AG08396 (cell line): ENCODE results near the gene MBTD1.
A peak's percentile ranks its signal among the peaks of the same experiment; 100 is the strongest.
"Not testable (repeated sequence)": the region's sequence is repeated elsewhere in the genome, so short reads cannot be mapped to it uniquely, and the experiment has no call there.

Experiments
- DNase-seq: peaks from one replicate; pipeline ENCODE4 v3.0.0; 2012; ENCODE audit warnings: low spot score, mixed read lengths

Gene MBTD1

DNA sequence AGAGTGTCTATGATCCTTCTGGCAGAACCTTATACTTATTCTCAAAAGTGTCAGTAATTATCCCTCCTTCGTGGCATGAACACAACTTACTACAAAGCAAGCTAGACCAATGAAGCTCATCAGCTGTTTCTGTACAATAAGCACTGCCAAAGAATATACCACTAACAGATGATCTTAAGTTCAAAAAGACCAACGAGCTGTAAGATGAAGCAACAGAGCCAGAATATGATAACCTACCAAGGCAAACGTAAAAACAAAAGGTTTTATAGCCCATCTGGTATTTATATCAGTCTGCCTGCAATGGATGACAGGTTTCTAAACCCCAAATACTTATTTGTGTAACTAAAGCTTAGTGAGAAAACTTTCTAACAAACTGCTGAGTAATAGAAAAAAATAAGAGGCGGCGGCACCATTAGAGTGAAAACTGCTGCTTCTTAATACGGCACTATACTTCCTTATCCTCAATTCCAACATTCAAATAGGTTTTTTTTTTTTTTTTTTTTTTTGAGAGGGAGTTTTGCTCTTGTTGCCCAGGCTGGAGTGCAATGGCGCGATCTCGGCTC is 71.5 kb downstream of the MBTD1 start:
- no peak for DNase-seq

DNA sequence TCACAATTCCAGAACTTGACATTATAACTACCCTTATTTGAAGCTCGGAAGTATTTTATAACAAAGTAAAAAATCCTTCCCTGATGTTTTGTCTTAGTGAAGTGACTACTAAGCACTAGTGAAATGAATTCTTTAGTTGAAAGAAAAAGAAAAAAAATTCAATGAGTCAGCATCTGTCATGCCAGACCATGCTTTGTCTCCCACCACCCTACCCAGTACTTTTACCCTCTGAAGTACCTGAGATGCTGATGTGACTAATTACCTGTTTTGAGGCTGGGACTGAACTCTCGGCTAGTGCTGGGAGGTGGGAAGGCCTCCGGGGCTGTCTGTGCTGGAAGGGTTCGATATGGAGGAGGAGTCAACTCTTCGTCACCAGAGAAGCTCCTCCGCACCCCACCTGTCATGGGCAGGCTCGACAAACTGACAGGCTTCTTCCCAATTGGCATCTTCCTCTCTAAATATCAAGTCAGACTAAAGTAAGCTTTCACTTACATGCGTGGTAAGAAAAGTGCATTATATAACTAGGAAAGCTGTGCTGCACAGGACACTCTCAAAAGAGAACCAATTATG is 74.0 kb downstream of the MBTD1 start:
- DNase-seq = no peak

DNA sequence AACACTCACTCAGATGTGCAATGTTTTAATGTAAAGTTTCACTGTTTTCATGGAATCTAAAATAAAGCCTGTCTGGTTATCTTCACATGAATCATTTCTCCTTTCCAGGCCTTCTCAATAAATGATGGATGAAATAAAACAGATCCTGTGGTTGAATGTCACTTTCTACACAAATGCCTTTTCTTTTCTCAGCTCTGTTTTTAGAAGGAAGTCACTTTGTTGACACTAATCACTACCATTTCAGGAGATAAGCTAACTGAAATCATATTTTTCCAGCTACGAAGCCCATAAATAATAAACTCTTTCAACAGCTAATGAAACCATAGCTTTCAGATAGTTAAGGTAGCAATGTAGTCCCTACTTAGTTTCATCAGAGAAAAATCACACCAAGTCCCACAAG is 75.7 kb downstream of the MBTD1 start:
- no peak for DNase-seq

DNA sequence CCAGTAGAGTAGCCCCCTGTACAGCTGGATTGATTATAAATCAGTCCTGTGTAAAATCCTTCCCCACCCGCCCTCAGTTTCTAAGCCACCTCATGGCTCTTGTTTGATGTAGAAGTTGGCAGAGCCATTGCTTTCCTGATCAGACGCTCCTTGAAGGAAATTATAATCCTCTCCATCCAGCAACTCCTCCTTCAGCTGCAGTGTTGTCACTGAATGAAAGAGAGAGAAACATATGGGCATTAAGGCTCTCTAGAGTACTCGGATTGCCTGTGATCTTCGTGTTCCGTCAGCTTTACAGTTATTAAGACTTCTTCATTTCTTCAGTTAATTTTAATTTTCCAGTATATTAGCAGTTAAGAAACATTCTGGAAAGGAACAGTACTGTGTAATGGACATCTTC is 79.4 kb downstream of the MBTD1 start:
- no peak for DNase-seq

DNA sequence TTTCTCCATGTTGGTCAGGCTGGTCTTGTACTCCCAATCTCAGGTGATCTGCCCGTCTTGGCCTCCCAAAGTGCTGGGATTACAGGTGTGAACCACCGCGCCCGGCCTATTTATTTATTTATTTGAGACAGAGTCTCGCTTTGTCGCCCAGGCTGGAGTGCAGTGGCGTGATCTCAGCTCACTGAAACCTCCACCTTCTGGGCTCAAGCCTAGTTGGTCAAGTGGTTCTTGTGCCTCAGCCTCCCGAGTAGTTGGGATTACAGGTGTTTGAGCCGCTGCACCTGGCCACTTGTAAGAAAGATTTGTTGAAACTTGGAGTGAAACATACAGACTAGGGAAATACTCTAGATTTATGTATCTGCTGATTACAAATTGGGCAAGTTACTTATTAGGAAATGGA is 87.8 kb downstream of the MBTD1 start:
- not testable (repeated sequence) for DNase-seq

DNA sequence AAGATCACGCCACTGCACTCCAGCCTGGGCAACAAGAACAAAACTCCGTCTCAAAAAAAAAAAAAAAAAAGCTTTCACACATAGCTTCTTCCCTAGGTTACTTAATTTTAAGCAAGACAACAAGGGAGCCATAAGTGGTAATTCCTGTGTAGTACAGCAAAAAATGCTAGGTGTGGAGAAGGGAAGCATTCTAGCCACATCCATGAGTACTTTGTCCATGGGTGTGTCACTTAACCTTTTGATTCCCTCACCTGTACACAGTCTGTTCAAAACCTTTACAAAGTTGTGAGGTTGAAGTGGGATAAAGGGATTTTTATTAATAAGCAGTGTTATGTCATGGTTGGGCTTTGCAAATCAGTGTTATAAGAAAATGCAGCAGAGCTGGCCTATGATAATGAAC is 89.1 kb downstream of the MBTD1 start:
- DNase-seq = no peak

DNA sequence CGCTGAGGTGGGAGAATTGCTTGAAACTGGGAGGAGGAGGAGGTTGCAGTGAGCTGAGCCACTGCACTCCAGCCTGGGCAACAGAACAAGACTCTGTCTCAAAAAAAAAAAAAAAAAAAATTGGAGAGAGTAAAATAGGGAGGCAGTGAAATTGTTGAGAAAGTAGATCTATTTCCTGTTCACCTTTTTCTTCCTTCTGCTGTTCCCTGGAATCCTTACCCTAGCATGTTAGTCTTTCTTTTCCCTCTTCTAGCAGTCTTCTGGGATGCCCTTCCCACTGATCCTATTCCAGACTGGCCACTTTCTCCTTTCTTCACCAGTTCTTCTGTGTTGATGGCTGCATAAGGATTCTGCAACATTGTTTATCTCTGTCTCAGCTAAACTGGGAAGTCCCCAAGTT is 90.5 kb downstream of the MBTD1 start:
- DNase-seq = no peak

DNA sequence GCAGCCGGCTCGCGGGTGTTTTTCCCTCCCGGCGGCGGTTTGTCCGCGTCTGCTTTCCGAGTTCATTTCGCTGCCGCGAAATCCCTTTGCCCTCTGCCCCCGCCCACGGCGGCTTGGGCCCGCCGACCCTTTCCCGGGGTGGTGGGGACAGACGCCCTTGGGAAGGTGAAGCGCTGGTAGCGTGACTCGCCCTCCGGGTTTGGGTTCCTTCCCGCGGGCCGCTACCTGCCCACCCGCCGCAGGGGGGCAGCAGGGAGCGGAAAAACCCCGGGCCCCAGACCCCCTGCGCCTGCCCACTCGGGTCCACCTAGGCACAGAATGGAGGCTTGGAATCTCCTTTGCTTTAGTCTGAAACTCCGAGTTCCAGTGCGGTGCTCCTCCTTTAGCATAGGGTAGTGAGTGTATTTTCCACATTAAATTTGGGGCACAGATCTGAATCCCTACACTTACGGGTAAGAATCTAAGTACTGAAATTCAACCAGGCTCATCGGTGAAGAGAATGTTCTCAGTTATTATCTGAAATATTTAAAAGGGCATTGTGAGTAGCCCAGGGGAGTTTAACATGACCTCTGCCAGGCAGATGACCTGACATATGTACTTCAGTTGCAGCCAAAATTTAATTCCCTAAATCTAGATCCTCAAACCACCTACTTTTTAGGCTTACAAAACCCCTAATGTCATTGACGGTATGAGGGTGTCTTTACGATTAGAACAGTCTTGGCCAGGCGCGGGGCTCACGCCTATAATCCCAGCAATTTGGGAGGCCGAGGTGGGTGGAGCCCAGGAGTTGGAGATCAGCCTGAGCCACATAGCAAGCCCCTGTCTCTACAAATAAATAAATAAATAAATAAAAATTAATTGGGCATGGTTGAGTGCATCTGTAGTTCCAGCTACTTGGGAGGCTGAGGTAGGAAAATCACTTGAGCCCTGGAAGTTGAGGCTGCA is 92.6 kb downstream of the MBTD1 start:
- peak; percentile 89 for DNase-seq

DNA sequence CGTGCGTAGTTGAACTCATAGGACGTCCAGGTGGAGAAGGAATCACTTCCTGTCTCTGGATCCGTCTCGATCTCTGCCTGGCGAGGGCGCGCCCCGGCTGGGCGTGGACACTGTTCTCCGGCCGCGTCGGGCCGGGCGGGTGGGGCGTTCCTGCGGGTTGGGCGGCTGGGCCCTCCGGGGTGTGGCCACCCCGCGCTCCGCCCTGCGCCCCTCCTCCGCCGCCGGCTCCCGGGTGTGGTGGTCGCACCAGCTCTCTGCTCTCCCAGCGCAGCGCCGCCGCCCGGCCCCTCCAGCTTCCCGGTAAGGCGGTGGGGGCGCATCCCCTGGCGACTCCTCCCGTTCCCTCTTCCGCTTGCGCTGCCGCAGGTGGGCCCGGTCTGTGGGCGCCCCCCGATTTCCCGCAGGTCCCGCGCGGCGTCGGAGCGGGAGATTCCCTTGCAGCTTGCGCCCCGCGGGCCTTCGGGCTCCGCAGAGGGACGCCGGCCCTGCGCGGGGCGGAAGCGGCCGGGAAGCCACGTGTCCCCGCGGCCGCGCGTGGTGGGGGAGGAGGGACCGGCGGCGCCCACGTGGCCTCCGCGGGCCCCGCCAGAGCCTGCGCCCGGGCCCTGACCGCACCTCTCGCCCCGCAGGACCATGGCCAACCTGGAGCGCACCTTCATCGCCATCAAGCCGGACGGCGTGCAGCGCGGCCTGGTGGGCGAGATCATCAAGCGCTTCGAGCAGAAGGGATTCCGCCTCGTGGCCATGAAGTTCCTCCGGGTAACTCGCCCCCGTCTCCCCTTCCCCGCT is 93.5 kb downstream of the MBTD1 start, which contains the start of gene NME2:
NME2 (plus strand) TSS at position 214 of the 789 bp plus-strand sequence; CDS start at position 634, 420 bp downstream.
- DNase-seq = peak; percentile 97

DNA sequence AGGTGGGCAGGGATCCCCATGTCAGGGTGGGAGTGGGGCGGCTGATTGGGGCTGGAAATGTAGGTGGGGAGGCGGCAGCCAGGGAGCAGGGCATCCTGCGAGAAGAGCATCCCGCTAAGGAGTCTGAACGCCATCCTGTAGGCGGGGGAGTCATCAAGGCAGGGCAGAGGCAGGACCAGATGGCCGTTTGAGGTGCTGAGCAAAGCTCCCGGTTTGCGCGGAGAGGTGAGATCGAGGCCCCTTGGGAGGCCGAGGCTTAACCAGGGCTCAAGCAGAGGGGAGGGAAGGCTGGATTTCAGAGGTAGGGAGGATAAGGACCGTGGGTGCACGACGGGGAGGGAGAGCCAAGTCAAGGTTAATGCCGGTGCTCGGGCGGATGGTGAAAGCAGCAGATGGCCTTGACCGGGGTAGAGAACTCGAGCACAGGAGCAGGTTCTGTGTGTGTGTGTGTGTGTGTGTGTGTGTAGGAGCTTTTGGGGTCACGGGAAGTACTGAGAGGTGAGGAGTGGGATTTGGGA is 94.1 kb downstream of the MBTD1 start:
- peak; percentile 27 for DNase-seq

DNA sequence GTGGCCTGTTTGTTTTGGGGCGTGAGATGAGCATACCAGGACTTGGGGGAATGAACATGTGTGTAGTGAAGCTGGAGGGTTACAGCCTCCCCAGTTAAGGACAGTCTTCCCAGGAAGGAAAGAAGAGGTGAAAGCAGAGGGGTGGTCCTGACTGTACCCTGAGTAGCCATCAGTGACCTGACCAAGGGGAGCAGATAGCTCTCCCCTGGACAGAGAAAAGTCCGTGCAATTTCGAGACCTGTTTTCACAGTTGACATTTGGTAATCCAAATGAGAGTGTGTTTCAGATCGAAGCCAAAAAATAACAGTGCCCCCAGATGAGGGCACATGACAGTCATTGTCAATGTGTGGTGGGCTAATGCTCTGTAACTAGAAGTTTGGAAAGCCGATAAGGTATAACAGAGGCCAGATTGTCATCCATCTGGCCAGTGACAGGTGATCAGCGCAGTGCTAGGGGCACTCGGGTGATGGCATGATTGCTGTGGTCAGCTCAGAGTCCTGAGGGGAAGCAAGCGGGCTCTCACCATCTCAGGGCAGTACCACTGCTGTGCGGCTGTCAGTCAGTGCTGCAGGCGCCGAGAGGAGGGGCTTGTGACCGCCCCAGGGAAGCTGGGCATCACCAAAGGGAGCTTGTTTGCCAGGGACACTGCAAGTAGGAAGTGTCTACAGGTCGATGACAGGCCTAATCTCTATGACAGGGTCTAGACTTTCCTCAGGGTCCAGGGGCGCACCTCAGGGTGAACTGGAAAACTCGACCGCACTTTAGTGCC is 94.8 kb downstream of the MBTD1 start:
- no peak for DNase-seq

DNA sequence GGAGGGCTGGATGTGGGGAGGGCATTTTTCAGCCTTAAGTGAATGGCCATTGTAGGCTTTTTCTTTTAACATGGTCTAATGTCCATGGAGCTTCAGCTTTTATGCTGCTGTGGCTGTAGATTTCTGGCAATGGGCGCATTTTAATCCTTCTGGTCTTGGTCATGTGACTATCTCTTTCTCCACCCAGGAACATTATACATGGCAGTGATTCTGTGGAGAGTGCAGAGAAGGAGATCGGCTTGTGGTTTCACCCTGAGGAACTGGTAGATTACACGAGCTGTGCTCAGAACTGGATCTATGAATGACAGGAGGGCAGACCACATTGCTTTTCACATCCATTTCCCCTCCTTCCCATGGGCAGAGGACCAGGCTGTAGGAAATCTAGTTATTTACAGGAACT is 98.3 kb downstream of the MBTD1 start:
- DNase-seq = no peak

DNA sequence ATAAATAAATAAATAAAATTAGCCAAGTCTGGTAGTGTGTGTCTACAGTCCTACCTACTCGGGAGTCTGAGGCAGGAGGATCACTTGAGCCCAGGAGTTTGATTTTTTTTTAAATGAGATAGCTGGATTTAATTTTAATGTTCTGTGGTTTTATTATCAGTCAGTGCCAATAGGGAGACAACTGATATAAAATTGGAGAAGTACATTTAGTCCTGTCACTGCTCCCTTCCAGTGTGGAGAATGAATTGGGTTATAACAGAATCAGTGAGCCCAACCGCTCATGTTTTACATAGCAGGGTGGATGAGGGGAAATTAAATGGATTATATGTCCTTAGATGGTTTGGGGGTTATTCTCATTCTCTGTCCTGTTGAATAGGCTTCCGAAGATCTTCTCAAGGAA is 100.2 kb downstream of the MBTD1 start:
- no peak for DNase-seq

DNA sequence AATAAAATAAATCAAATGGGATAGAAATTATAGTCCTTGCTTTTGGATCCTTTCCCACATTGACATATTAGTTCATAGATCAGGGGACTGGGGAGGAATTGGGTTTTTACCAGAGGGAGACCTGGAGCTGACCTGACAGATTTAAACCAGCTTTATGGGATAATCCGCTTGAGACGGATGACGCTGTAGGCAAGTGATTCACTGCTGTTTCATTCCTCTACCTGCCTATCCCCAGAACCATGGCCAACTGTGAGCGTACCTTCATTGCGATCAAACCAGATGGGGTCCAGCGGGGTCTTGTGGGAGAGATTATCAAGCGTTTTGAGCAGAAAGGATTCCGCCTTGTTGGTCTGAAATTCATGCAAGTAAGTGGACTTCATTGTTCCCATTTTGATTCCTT is 104.4 kb downstream of the MBTD1 start:
- DNase-seq = no peak

DNA sequence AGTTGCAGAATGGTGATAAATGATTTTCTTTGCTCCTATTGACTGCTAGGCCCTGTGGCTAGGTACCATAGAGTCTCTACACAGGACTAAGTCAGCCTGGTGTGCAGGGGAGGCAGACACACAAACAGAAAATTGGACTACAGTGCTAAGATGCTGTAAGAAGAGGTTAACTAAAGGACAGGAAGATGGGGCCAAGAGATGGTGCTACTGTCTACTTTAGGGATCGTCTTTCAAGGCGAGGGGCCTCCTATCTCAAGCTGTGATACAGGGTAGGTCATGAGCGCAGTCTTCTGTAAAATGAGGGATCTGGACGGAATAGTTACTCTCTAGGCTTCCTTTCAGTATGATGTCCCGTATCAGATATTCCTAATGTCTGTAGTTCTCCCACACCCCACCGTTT is 105.7 kb downstream of the MBTD1 start:
- DNase-seq = no peak

DNA sequence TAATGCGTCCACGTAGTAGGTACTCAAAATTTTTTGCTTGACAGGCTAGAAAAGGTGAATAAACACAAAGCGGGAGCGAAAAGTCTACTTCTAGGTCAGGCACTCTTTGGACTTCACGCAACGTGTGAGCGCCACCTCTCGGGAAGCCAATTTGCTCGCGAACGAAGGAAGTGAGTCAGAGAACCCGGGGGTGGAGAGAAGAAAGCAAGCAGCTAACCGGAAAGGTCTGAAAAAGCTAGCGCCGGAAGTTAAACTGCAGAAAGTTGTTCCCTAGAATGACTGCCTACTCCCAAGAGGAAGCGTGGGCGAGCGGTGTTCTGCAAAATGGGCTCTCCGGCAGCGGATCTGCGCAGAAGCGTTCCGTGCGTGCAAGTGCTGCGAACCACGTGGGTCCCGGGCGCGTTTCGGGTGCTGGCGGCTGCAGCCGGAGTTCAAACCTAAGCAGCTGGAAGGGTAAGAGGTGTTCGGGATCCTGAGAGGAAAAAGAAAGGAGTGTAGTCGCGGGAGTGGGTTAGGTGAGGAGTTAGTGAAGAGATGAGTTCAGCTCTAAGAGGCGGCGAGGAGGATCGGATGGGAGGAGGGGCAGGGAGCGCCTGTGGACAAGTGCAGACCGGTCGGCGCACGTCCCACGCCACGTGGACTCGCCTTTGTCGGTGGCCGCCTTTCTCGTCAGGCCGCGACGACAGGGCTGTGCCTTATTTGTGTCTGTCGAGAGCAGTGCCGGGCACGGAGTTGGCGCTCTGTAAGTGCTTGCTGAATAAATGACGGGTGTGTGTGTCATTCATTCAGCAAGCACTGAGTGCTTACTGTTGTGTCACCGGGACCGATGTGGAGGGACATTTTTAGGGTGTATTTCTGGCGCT is 106.4 kb downstream of the MBTD1 start, which contains the start of gene NME1:
NME1 (plus strand) TSS at position 350 of the 863 bp plus-strand sequence. CDS start 2,096 bp downstream, outside the sequence.
- DNase-seq = peak; percentile 93

DNA sequence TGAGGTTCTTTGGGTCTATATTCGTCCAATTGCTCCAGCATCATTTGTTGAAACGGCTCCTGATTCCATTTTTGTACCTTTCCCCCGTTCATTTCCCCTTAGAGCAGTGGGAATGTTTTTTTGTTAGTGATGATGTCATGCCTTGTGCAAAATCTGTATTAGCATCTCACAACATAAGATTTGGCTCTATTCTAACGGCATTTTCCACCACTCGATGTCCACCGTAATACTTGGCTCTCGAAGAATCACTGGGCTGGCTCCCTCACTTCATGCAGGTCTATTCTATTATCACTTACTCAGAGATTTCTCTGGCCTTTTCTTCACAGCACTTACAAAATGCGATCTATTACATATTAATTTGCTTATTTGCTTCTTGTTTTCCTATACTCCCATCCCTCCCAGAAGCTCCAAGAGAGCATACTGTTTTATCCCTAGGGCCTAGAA is 107.1 kb downstream of the MBTD1 start:
- peak; percentile 15 for DNase-seq

DNA sequence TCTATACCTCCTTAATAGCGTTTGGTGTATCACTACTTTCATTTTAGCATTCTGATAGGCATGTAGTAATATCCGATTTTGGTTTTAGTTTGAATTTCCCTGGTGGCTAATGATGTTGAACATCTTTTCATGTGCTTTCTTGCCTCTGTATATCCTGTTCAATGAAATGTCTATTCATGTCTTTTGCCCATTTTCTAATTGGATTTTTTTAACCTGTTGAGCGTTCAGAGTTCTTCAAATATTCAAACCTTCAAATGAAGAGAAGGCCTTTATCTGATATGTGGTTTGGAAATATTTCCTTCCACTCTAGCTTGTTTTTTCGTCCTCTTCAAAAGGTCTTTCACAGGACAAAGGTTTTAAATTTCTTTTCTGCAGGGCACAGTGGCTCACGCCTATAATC is 108.9 kb downstream of the MBTD1 start:
- no peak for DNase-seq

DNA sequence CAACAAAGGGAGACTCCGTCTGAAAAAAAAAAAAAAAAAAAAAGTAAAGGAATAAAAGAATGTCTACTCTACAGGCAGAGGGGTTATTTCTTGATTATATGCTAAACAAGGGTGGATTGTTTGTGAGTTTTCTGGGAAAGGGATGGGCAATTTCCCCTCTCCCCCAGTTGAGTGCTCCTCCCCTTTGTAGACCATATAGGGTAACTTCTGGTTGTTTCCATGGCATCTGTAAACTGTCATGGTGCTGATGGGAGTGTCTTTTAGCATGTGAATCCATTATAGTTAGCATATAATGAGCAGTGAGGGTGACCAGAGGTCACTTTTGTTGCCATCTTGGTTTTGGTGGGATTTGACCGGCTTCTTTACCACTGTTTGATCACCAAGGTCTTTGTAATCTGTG is 110.7 kb downstream of the MBTD1 start:
- no peak for DNase-seq

DNA sequence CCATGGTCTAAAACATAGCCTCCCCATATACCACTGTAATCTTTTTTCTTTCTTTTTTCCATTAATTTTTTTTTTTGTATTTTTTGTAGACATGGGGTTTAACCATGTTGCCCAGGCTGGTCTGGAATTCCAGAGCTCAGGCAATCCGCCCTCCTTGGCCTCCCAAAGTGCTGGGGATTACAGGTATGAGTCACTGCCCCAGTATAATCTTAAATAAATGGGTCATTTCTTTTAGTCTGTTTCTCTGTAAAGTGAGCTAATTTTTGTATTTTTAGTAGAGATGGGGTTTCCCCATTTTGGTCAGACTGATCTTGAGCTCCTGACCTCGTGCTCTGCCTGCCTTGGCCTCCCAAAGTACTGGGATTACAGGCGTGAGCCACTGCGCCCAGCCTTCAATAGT is 112.2 kb downstream of the MBTD1 start:
- DNase-seq = no peak
